HG02763 (cell line): ENCODE results near the gene RIC1.
A peak's percentile ranks its signal among the peaks of the same experiment; 100 is the strongest.
"Not testable (repeated sequence)": the region's sequence is repeated elsewhere in the genome, so short reads cannot be mapped to it uniquely, and the experiment has no call there.

Experiments used
- ATAC-seq: cut with Tn5 transposase; IDR thresholded peaks from one replicate; pipeline ENCODE4 v1.9.1; 2021; ENCODE audit warnings: mild to moderate bottlenecking, moderate library complexity; ENCODE audit not compliant: unreplicated experiment

Gene RIC1

DNA sequence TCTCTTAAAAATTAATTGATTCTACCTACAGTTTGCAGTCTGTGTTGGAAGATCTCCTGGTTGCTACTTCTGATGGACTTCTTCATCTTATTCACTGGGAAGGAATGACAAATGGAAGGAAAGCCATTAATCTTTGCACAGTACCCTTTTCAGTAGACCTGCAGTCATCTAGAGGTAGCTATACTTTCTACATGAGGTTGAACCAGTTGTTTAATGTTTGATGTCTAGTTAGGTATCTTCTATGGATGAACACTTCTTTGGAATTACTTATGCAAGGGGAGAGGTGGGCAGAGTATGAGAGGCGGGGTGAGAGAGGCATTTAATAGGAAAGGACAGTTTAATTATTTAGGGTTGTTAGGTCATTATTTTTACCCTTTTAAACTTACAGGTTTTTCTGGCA, 91.2 kb downstream of the RIC1 start:
- ATAC-seq, result no peak

DNA sequence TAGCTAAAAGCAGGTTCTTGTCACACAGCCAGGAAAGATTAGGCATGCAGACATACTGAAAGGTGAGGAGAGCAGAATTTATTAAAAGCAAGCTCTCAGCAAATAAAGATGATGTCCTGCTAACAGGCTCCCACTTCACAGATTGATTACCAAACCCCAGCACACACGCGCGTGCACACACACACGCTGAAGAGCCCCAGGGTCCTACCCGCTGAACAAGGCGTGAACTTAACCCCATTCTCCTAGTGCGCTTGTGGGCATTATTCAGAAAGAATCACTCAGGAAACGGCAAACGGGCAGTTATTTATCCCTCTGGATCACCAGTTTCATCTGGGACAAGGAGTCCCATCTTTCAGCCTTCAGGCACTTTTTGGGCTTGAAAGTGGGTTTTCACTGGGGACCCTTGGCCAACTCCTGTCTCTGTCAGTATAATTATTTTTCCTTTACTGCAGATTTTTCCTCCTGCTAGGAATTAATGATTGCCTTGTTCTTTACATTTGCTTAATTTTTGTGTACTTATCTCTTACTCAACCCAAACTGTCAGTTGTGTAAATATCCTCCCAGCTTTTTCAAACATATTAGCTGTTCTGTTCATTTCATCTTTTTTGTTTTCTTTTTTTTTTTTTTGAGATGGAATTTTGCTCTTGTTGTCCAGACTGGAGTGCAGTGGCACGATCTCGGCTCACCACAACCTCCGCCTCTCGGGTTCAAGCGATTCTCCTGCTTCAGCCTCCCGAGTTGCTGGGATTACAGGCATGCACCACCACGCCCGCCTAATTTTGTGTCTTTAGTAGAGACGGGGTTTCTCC, 92.6 kb downstream of the RIC1 start:
- ATAC-seq, result no peak

DNA sequence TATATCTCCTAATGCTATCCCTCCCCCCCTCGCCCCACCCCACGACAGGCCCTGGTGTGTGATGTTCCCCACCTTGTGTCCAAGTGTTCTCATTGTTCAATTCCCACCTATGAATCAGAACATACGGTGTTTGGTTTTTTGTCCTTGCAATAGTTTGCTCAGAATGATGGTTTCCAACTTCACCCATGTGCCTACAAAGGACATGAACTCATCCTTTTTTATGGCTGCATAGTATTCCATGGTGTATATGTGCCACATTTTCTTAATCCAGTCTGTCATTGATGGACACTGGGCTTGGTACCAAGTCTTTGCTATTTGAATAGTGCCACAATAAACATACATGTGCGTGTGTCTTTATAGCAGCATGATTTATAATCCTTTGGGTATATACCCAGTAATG, 93.8 kb downstream of the RIC1 start:
- not testable (repeated sequence) for ATAC-seq

DNA sequence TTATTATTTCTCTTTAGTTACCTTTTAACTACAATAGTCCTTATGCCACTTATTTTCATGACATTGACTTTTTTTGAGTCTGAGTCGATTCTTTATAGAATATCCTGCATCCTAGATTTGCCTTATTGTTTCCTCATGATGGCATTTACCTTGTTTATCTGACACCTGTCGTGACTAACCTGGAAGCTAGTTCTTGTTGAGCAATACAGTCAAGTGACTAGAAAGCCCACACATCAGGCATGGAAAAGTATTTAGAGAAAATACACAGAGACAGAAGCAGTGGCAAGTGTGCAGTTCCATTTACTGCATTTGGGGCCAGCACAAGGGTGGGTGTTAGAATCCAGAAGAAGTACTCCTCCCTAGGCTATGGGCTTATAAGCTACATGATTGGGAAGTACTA, 106.2 kb downstream of the RIC1 start:
- ATAC-seq, result no peak

DNA sequence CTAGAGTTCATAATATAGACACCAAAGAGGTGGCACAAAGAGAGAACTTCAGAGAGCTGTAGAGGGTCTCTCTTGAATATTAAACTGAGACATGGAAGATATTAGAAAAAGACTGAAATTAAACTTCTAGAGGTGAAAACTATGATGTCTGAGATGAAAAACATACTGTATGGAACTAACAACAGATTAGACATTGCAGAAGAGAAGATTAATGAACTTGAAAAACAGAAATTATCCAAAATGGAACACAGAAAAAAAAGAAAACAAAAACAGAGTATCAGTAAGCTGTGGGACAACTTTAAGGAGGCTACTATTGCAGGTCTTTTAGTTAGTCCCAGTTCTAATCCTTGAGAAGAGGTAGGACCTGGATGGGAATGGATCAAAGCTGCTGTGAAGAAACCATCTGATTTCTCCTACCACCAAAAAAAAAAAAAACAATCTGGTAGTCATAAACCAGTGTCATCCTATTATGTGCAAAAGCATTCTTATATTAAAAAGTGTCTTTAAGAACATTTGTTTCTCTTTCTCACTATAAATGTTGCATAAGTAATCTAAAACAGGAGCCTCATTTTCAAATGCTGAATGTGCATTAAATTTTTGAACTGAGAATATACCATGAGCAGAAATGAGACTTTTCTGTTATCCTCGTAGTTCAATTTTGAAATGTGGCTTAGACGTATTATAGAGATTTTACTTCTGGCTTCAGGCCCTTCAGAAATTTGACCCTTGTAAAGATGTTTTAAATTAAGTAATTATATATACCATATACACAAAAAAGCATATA, 107.8 kb downstream of the RIC1 start:
- no peak for ATAC-seq

DNA sequence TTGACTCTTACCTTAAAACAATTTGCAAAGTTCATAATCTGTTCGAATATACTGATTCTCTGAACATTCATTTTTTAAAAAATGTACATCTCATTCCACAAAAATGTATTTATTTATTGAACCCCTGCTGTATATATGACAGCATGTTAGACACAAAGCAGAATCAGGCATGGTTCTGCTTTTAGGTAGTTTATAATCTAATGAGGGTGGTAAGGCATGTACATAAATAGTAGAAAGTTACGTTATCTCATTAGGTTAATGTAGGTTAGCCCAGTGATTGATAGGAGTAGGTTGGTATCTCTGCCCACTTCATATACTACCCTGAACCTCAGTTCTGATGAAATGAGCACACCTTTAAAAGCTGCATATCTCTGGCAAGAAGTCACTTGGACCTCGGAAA, 114.2 kb downstream of the RIC1 start:
- no peak for ATAC-seq

DNA sequence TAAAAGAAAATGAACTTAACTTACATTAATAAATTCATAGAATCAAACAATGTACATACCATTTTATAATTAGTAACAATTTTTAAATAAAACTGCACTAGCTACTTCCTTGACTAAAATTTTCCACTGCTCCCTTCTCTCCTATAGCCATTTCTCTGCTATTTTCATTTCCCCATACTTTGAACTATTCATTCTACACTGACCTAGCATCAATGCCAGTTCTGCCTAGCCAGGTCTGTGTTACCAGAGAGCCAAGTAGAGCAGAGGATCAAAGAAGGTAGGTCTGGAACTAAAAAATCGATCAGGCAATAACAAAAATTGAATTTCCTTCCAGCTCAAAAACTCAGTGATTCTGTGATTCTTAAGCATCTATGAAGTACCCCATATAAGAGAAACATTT, 119.5 kb downstream of the RIC1 start:
- ATAC-seq, result no peak

DNA sequence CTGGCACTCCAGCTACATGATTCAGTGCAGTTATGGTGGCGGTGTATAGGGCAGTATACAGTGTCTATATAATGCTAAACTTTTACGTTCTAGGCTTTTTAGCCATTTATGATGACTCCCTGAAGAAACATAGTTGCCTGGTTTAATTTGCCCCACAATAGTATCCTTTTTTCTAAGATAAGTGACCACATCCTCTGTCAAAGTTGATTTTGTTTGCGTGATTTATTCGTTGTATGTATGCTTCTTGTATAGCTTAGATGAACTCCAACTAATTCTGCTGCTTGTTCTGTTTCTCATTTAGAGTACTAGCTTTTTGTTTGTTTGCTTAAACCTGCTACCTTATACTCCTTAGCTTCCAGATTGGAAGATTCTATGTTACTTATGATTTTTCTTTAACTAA, 120.4 kb downstream of the RIC1 start:
- no peak for ATAC-seq

DNA sequence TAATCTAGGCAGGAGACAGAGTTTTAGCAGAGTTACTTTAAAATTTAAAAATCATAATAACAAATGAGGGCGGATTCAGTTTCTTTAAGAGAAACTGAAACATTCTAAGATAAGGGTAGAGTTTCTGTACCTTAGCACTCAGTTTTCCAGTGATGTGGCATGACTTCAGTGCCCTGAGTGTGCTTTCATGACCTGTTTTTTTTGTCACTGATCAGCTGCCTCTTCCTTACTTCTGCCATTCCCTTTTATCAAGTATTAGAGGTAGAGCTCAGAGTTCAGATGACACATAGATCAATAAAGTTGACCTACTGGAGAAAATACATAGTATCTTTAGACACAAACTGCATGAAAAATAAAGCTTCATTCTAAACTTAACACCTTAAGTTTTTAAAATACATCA, 121.7 kb downstream of the RIC1 start:
- ATAC-seq, result no peak

DNA sequence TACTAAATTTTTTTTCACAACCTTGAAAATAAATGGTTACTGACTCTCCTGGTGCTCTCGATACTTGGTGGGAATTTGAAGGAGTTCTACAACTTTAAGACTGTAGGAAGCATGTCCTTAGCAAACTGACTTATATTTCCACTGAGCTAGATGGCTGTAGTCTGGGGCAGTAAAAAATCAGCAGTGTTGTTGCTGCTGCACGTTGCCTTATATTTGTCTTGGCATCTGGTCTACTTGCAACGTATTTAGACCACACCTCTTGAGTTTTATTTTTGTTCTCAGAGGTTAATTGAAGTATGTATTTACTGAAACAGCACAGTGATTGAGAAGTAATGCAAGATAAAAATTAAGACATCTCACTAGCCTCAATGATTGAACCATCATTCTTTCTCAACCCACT, 127.7 kb downstream of the RIC1 start:
- ATAC-seq, result no peak

DNA sequence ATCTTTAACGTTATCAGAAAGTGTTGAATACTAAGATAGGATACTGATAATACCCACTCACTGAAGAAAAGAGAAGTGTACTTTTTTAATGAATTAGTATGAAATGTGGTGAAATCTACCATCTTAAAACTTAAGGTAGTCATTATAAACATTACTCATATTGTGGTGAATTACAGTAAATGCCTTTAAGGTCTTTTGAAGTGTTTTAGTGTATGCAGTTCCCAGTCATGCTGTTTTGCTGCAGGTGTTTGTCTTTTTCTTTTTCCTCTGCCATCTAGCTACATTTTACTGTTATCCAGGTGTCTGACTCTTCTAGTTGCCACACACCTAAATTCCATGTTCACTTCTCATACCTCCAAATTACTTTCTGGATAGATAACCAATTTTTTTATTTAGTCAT, 131.4 kb downstream of the RIC1 start:
- no peak for ATAC-seq

DNA sequence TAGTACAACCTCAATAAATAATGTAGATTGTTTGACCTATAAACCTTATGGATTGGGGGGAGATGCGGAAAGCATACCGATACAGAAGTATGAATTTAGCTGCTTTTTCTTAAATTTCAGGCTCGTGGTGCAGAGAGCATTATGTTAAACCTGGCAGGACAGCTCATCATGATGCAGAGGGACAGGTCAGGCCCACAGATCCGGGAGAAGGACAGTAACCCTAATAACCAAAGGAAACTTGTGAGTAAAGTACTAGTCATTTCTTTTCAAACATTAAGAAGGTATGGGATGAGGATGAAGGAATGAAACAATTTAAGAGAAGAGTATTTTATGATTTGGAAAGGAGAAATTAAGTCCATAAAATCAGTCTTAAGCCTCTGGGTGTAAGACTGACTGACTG, 133.5 kb downstream of the RIC1 start:
- ATAC-seq, result no peak

DNA sequence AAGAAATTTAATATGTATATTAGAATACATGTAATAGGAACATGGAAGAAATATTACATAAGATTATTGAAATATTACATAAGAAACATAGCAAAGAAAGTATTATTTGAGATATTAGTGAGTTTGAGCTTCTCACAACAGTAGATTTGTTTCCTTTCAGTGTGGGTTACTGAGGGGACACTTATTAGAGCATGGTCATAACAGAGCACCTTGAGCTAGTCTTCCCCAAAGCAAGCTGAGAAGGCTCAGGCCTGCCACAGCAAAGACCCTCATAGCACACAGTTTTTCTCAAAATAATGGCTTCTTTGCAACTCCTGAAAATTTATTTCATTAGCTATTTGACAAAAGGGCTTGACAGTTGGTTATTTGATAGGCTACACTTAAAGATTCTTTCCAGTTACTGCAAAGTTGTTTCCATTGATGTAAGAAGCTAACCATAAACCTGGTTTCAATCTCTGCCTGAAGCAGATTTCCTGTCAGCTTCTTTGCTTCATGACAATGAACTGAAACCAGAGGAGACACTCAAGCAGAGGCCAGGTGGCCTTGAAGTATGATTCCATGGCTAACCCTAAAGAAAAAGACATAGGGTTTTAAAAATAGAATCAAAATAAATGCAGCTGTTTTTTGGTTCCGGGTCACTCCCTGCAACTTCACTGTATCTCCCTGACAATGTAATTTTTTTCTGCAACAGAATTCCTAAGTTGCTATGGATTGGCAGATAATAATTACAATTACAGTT, 135.4 kb downstream of the RIC1 start:
- peak; percentile 88 for ATAC-seq

DNA sequence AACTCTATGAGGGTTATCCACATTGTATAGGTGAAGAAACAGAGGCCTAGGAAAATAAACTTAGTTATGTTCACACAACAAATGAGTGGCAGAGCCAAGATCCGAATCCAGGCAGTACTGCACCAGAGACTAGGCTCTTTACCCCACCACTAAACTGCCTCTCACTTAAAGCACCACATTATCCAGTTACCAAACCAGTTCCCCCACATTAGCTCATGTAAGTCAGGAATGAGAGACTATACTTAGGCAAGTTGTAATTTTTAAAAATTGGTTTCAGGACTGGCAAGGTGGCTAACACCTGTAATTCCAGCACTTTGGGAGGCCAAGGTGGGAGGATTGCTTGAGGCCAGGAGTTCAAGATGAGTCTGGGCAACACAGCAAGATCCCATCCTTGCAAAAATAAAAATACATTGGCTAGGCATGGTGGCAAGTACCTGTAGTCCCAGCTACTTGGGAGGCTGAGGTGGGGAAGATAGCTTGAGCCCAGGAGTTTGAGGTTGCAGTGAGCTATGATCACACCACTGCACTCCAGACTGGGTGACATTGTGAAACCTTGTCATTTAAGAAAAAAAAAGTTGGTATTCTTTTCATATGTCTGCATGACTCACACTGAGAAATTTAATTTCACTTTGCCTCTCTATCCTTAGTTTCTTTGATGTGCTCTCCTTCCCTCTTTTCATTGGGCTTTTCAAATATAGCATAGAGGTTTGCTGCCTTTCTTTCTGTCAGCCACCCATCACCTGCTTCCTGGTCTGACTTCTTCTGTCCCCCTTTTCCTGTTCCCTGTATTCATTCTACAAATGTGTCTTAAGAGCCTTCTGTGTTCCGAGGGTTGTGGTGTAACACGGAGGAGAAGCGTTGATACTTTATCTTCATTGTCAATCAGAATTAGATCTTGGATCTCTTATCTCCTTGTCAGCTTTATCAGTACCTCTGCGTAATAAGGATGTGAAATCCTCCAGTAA, 139.3 kb downstream of the RIC1 start:
- ATAC-seq, result no peak

DNA sequence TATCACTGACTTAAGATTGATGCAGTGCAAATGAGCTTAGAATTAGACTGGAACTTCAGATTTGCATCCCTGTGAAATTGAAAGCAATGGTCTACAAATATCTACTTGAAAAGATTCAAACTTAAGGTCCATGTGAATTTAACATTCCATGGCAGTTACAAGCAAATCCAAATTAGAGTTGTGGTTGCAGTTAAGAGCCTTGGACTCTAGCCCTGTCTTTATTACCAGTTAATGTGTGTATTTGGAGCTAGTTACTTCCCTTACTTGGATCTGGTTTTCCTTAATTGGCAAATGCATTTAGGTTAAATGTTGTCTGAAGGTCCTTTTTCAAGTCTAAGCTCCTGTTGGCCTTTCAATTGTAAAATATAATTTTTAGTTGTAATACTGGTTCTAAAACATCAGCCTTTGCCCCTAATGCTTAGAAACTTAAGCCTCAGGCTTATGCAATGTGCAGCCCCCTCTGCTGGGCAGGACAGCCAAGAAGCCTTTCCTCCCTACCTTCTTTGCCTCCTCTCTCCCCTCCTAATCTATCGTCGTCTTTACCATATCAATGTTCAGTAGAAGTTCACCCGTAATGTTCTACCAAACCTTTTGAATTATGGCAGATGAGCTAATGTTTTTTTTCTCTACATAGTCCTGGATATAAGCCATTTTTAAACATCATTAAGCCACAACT, 144.6 kb downstream of the RIC1 start:
- ATAC-seq, result no peak

DNA sequence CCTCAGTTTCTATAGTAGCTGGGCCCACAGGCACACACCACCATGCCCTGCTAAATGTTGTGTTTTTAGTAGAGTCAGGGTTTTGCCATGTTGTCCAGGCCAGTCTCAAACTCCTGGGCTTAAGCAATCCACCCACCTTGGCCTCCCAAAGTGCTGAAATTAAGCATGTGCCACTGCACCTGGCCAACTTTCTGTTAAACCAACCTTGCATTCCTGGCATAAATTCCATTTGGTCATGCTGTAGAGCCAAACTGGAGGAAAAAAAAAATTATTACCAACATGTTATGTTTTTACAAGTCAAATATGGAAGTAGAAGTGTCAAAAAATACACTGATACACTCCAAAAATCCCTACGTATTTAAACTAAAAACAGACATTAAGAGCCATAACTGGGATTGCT, 149.9 kb downstream of the RIC1 start:
- ATAC-seq, result no peak

DNA sequence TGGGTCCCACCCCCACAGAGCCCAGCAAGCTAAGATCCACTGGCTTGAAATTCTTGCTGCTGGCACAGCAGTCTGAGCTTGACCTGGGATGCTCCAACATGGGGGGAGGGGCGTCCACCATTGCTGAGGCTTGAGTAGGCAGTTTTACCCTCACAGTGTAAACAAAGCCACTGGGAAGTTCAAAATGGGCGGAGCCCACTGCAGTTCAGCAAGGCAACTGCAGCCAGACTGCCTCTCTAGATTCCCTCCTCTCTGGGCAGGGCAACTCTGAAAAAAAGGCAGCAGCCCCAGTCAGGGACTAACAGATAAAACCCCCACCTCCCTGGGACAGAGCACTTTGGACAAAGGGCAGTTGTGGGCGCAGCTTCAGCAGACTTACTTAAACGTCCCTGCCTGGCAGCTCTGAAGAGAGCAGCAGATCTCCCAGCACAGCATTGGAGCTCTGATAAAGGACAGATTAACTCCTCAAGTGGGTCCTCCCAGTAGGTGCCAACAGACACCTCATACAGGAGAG, 150.9 kb downstream of the RIC1 start:
- ATAC-seq, result not testable (repeated sequence)

DNA sequence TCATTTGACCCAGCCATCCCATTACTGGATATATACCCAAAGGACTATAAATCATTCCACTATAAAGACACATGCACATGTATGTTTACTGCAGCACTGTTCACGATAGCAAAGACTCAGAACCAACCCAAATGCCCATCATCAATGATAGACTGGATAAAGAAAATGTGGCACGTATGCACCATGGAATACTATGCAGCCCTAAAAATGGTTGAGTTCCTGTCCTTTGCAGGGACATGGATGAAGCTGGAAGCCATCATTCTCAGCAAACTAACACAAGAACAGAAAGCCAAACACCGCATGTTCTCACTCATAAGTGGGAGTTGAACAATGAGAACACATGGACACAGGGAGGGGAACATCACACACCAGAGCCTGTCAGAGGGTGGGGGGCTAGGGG, 154.5 kb downstream of the RIC1 start:
- ATAC-seq, result not testable (repeated sequence)

DNA sequence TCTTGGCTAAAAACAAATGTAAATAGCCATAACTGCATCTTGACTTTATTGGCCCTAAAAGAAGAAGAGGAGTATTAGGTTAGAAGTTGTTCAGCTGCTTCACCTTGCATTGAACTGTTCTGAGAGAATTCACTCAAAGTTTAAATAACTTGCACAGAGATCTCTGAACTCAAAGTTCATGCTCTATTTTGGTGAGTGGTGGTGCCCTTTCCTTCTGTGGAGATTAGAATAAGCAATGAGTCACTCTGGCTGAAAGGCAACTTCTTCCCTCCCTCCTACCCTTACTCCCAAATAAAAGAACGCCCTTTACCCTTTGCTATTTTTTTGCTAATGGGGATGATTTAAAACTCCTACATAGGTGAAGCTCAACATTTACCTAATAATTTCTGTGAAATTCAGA, 155.1 kb downstream of the RIC1 start:
- ATAC-seq, result no peak
